HS-27A (cell line): Measurements from ENCODE around the gene BANP.
"Not testable (repeated sequence)": the region's sequence is repeated elsewhere in the genome, so short reads cannot be mapped to it uniquely, and the experiment has no call there.

Source experiments
- DNase-seq: peaks from one replicate; pipeline ENCODE4 v3.0.0-alpha.2; 2012; ENCODE audit warnings: low read depth, missing footprints

BANP gene

GRCh38 chr16:87926246-87927194 lies 24.7 kb upstream of the BANP start:
- no peak for DNase-seq

- DNase-seq, result no peak
These were observed 24.1 kb upstream of the BANP start for GRCh38 chr16:87927195-87927562.

- no peak for DNase-seq
These were observed 21.2 kb upstream of the BANP start for GRCh38 chr16:87929986-87930385.

- DNase-seq, result no peak
These were observed 20.8 kb upstream of the BANP start for GRCh38 chr16:87930456-87930855.

GRCh38 chr16:87931504-87931903 lies 19.7 kb upstream of the BANP start:
- no peak for DNase-seq

DNA sequence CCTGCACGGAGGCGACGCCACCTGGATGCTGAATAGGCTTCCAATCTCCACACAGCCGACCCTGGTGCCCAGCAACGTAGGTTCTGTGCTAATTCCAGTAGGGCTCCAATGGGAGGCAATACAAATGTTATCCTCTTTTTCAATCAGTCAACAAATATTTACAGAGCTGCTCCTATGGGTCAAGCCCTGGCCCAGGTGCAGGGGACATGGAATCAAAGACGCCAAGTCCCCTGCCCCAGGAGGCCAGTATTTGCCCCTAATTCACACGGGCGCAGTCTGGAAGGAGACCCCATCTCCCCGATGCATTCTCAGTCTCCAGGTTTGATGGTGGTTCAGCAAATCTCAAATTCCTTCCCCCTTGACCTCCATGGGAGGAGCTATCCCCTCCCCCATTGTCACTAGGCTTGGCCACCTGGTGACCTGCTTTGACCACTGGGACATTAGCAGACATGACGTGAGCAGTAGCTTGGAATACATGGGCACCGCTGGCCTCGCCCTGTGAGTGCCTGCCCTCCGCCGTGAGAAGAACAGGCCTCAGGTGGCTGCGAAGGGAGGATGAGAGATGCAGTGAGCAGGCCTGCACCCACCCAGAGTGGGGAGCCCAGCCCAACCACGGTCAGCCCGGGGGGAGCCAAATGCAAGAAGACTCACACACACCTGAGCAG lies 18.6 kb upstream of the BANP start:
- DNase-seq, result not testable (repeated sequence)

DNA sequence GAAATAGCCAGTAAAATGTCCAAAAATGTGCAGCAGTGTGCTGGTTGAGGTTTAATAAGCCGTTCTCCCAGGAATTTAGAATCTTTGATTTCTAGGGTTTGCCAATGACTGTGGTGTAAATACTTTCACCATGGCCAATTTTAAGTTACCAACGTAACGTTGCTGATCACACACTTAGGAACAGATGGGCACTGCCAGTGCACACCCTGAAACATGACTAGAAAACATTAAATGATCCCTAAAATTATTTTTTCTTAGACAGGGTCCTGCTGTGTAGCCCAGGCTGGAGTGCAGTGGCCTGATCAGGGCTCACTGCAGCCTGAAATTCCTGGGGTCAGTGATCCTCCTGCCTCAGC lies 18.1 kb upstream of the BANP start:
- no peak for DNase-seq

DNA sequence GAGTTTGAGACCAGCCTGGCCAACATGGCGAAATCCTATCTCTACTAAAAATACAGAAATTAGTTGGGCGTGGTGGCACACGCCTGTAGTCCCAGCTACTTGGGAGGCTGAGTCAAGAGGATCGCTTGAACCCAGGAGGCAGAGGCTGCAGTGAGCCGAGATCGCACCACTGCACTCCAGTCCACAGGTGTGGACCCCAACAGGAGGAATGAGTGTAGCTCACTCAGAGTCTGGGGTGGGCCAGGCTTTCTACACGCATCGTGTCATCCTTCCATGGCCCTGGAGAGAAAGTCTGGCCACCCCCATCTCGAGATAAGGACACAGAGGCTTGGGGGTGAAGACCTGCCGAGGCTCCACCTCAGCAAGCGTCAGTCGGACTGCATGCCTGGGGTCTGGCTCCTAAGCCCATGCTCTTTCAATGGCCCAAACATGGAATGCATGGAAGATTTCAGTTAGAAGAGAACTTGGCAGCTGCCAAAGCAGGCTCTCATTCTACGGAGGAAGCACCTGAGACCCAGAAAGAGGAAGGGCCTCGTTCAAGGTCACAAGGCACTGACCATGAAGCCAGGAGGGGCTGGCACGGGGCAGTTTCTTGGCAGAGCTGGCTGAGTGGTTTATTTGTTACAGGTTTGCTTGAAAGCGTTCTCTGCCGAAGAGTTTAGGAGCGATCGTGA lies 16.3 kb upstream of the BANP start:
- not testable (repeated sequence) for DNase-seq

- not testable (repeated sequence) for DNase-seq
These were observed 15.2 kb upstream of the BANP start for GRCh38 chr16:87936016-87936374.

GRCh38 chr16:87936375-87937230 lies 14.6 kb upstream of the BANP start, which contains the start of gene CA5A:
TSS of gene CA5A (minus strand) at chr16:87936529. CDS start at chr16:87936450, 79 bp downstream.
- DNase-seq, result no peak

DNA sequence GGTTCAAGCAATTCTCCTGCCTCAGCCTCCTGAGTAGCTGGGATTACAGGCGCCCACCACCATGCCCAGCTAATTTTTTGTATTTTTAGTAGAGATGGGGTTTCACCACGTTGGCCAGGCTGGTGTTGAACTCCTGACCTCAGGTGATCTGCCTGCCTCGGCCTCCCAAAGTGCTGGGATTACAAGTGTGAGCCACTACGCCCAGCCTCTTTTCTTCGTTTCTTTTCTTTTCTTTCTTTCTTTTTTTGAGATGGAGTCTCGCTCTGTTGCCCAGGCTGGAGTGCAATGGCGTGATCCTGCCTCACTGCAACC lies 14.0 kb upstream of the BANP start:
- not testable (repeated sequence) for DNase-seq

DNA sequence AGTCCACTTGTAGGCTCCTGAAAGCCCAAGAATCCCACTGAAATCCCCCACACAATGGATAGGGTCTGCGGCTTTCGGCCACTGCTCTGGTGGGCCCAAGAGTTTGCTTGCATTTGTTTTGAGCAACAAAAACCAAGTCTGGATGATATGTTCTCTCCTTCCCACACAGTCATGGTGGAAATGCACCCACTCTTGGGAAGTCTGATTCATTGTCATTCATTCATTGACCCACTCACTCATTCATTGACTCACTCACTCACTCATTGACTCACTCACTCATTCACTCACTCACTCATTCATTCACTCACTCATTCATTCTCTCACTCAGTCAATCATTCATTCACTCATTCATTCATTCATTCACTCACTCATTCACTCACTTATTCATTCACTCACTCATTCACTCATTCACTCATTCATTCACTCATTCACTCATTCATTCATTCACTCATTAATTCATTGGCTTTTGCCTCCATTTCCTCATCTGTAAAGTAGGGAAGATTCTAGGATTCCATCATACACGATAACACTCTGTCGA lies 12.8 kb upstream of the BANP start:
- no peak for DNase-seq

DNA sequence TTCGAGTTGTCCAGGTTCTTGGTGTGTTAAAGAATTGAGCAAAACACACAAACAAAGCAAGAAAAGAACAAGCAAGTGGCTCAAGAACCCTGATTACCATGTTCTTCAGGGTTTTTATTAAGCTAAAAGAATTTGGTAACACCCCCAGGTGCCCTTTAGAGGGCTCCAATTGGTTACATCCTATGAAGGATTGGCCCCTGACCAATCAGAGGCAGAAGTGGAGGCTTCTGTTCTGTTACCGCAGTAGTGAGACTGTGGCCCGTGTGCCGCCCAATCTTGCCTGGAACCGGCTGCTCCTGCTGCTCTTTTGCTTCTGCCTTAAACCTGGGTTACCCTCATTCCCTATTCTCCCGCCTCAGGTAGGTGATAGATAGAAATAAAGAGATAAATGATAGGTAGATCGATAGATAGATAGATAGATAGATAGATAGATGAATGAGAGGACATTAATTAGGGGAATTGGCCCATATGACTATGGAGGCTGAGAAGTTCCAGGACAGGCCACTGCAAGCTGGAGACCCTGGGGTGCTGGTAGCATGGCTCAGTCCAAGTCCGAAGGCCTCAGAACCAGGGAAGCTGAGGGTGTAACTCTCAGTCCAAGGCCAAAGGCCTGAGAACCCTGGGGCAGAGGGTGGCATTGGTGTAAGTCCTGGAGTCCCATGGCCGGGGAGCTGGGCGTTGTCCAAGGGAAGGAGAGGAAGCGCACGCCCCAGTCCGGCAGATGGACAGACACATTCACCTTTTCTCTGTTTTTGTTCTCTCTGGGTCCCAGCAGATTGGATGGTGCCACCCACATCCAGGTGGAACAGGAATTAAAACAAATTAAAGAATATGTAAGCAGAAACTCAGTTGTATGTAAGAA lies 11.4 kb upstream of the BANP start:
- no peak for DNase-seq

- no peak for DNase-seq
These were observed 8.6 kb upstream of the BANP start for GRCh38 chr16:87942680-87943079.

DNA sequence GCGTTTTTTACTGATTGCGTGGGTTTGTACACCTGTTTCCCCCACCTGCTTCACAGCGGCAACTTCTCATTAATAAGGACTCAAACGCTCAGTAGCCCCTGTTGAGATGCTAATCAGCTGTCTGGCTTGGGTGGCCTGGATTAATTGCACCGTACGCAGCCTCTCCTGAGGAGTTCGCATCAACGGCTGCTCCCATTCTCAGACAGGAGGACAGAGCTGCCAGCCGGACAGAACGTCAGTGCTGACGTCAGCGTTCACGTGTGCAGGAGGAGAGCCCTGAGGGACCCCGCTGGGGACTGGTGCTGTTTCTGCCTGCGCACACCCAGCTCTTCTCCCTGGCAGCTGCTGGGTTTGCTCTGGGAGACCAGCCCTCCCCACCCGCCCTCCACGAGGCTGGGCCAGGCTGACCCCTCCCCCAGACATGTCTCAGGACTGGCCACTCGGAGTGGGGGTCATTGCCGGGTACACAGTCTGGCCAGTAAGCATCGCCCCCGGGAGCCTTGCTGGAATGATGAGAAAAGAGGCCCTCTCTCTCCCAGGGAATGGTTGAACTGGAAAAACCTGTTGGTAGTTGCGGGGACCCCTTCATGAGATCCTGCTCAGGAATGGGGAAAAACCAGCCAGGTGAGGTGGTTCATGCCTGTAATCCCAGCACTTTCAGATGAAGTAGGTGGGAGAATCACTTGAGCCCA lies 5.7 kb upstream of the BANP start:
- DNase-seq, result no peak

DNA sequence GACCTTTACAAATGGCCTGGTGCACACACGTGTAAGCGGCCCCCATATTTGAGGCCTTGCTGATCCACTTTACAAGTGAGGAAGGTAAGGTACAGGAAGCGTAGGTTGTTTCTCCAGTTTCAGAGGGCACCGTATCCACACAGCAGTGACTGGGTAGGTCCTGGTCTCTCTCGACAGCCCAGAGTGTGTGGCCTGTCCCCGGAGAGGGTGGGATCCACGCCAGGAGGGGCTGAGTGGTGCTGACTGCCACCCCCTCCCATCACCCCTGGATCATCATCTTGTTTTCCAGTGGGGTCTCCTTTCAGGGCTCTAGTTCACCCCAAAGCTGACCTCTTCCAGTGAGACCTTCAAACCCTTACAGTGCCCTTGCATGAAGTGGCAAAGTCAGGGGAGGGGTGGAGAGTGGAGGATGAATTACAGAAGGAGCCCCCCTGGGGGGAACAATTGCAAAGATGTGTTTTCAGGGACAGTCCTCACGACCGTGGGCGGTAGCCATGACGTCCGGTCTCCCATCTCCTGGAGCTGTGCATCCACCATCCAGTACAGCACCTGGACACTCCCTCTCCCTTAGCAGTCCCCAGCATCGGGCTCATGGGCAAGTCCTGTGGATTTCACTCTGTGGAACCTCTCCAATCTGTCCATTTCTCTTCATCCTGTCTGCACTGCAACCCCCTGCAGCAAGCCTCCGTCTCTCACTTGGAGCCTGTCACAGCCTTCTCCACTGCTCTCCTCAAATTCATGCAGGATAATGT lies 4.5 kb upstream of the BANP start:
- no peak for DNase-seq

- no peak for DNase-seq
These were observed 3.7 kb upstream of the BANP start for GRCh38 chr16:87947356-87948118.

DNA sequence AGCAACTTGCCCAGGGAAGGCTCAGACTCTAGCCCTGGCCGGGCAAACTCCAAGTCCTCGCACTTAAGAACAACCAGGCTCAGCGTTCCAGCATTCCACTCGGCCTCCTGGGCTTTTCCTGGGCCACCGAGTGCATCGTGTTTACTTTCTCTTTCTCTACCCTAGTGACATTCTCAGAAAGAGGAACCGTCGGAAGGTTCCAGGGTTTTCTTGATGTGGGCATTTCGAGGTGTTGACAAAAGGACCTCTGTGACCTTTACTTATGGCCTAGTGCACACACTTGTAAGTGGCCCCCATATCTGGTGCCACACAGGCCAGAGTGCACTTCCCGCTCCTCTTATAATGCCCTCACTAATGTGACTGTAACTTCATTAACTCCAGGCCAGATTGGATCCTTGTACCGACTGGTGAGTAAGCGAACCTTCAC lies 3.1 kb upstream of the BANP start:
- no peak for DNase-seq

- DNase-seq, result no peak
These were observed 2.5 kb upstream of the BANP start for GRCh38 chr16:87948735-87949070.
